SK-N-SH (cell line): ENCODE results near the gene OBSCN. TPM values are rescaled to one million over a fixed set of nuclear protein-coding genes. Genes with fewer than 3 reads are reported as not detected.
A peak's percentile ranks its signal among the peaks of the same experiment; 100 is the strongest.

Experiments
- CTCF ChIA-PET: fragments of 300-600, 350-600 bp; formaldehyde crosslinking; extraction: SDS; loops from one replicate; lab custom pipeline; 2021; lab: Yijun Ruan, JAX
- POLR2A ChIA-PET: fragments of 350-600 bp; sonication (Branson Sonifier 250); formaldehyde crosslinking; extraction: SDS; loops from one replicate; lab custom pipeline; 2020; ENCODE audit warnings: antibody characterized with exemption, inconsistent platforms; lab: Yijun Ruan, JAX
- DNase-seq: peaks from one replicate; pipeline ENCODE4 v3.0.0; 2012
- H2AFZ ChIP-seq: fragments of 200-600 bp; sonication (generic); 2 replicates; pipeline ENCODE4 v1.8.1; 2016; ENCODE audit warnings: antibody characterized with exemption, mild to moderate bottlenecking, low read depth
- H3F3A ChIP-seq: fragments of 200-600 bp; sonication (generic); replicated peaks from 2 replicates; pipeline ENCODE3; 2016; ENCODE audit warnings: antibody characterized with exemption, mild to moderate bottlenecking; ENCODE audit not compliant: insufficient read depth
- H3K27ac ChIP-seq, 2 experiments: fragments of 200-500 bp in 1 of 2; fragments of 200-600 bp in 1 of 2; sonication (Bioruptor generic) in 1 of 2; sonication (generic), shearing (Covaris generic) in 1 of 2; 2 replicates each; pipeline versions ENCODE4 v1.5.1 to v1.6.1; 2014 to 2016; ENCODE audit warnings: low read depth in 2 of 2, inconsistent platforms in 1 of 2, low read length in 1 of 2, mild to moderate bottlenecking in 1 of 2, mixed read lengths in 1 of 2
- H3K27me3 ChIP-seq: fragments of 200-600 bp; sonication (generic), shearing (Covaris generic); 2 replicates; pipeline ENCODE4 v1.6.1; 2016; ENCODE audit warnings: mixed run types; ENCODE audit not compliant: insufficient read depth
- H3K36me3 ChIP-seq, 2 experiments: fragments of 200-500 bp in 1 of 2; fragments of 200-600 bp in 1 of 2; sonication (Bioruptor generic) in 1 of 2; sonication (generic) in 1 of 2; replicated peaks in 1 of 2; 2 replicates each; pipeline versions ENCODE3 to v1.5.1; 2014 to 2016; ENCODE audit warnings: low read length in 1 of 2, mild to moderate bottlenecking in 1 of 2; ENCODE audit not compliant: insufficient read depth in 2 of 2, control insufficient read depth in 1 of 2
- H3K4me1 ChIP-seq, 2 experiments: fragments of 200-500 bp in 1 of 2; fragments of 200-600 bp in 1 of 2; sonication (Bioruptor generic) in 1 of 2; sonication (generic), shearing (Covaris generic) in 1 of 2; 2 replicates each; pipeline versions ENCODE4 v1.5.1 to v1.6.1; 2014 to 2016; ENCODE audit warnings: low read depth in 1 of 2, low read length in 1 of 2, mixed run types in 1 of 2; ENCODE audit not compliant: insufficient read depth in 2 of 2, control insufficient read depth in 1 of 2
- H3K4me2 ChIP-seq: fragments of 200-600 bp; sonication (generic), shearing (Covaris generic); 2 replicates; pipeline ENCODE4 v1.6.1; 2017; ENCODE audit warnings: mixed run types
- H3K4me3 ChIP-seq, 2 experiments: fragments of 200-500 bp in 1 of 2; fragments of 200-600 bp in 1 of 2; sonication (Bioruptor generic) in 1 of 2; sonication (generic), shearing (Covaris generic) in 1 of 2; 2 replicates each; pipeline versions ENCODE4 v1.5.1 to v1.8.1; 2014 to 2016; ENCODE audit warnings: low read depth in 2 of 2, inconsistent platforms in 1 of 2, low read length in 1 of 2, mild to moderate bottlenecking in 1 of 2, mixed read lengths in 1 of 2, moderate library complexity in 1 of 2
- H3K79me2 ChIP-seq: fragments of 200-600 bp; sonication (generic); 2 replicates; pipeline ENCODE4 v1.8.1; 2017; ENCODE audit warnings: mild to moderate bottlenecking; ENCODE audit not compliant: insufficient read depth
- H3K9ac ChIP-seq: fragments of 200-600 bp; sonication (generic); 2 replicates; pipeline ENCODE4 v1.6.1; 2017; ENCODE audit warnings: mixed run types
- H3K9me2 ChIP-seq: fragments of 200-600 bp; sonication (generic); 2 replicates; pipeline ENCODE4 v1.6.1; 2017; ENCODE audit warnings: mixed run types
- H3K9me3 ChIP-seq: fragments of 200-600 bp; sonication (generic); 2 replicates; pipeline ENCODE4 v1.6.1; 2017; ENCODE audit warnings: mixed run types, mild to moderate bottlenecking, moderate library complexity
- H4K20me1 ChIP-seq: fragments of 200-600 bp; sonication (generic); 2 replicates; pipeline ENCODE4 v1.6.1; 2017; ENCODE audit warnings: mild to moderate bottlenecking, mixed run types; ENCODE audit not compliant: insufficient read depth
- CHD2 ChIP-seq: fragments of 150-350 bp; IDR thresholded peaks from 2 replicates; pipeline ENCODE4 v1.6.1; 2018; ENCODE audit warnings: low read length; ENCODE audit not compliant: partially characterized antibody
- EP300 ChIP-seq, 2 experiments: IDR thresholded peaks; 2 replicates each; pipeline versions ENCODE4 v1.4.0 to v1.6.1; 2012; ENCODE audit warnings: borderline replicate concordance in 1 of 2, low read depth in 1 of 2, low read length in 1 of 2
- GABPA ChIP-seq: IDR thresholded peaks from 2 replicates; pipeline ENCODE4 v1.4.0; 2012; ENCODE audit warnings: low read depth, mild to moderate bottlenecking
- JUND ChIP-seq: IDR thresholded peaks from 2 replicates; pipeline ENCODE4 v1.4.0; 2012
- POLR2AphosphoS5 ChIP-seq: IDR thresholded peaks from 2 replicates; pipeline ENCODE4 v1.6.1; 2012; ENCODE audit warnings: low read depth, low read length
- RCOR1 ChIP-seq: fragments of 150-350 bp; IDR thresholded peaks from 2 replicates; pipeline ENCODE4 v1.6.1; 2017; ENCODE audit warnings: antibody characterized with exemption, low read length
- SIN3A ChIP-seq: IDR thresholded peaks from 2 replicates; pipeline ENCODE4 v1.6.1; 2012; ENCODE audit warnings: low read depth, mild to moderate bottlenecking, low read length, moderate library complexity, borderline replicate concordance
- SMC3 ChIP-seq: IDR thresholded peaks from 2 replicates; pipeline ENCODE4 v1.6.1; 2012; ENCODE audit warnings: low read depth, low read length, improper control_type of control experiment
- TAF1 ChIP-seq: IDR thresholded peaks from 2 replicates; pipeline ENCODE4 v1.6.1; 2012; ENCODE audit warnings: low read depth, mild to moderate bottlenecking, low read length, moderate library complexity, borderline replicate concordance
- TCF12 ChIP-seq: IDR thresholded peaks from 2 replicates; pipeline ENCODE4 v1.4.0; 2012
- USF1 ChIP-seq: IDR thresholded peaks from 2 replicates; pipeline ENCODE4 v1.4.0; 2012; ENCODE audit warnings: low read depth, borderline replicate concordance
- YY1 ChIP-seq: IDR thresholded peaks from 2 replicates; pipeline ENCODE4 v1.4.0; 2012; ENCODE audit warnings: low read depth, mild to moderate bottlenecking
- WGBS: methylation state at CpG from one replicate; pipeline ENCODE4 v1.1.6; 2017; ENCODE audit warnings: low lambda C conversion rate; 5-methylcytosine and 5-hydroxymethylcytosine counted together
- polyA plus RNA-seq, 3 experiments: library from polyadenylated mRNA; depleted of rRNA; stranded (reverse); fragments of >200 nt; gene quantifications; 2 replicates each; pipeline ENCODE4 v1.2.3, GENCODE V29; 2012
- TF ChIP-seq, protein P1 (sequence below): IDR thresholded peaks from 2 replicates; pipeline ENCODE4 v1.4.0; 2012; ENCODE audit warnings: low read depth

The OBSCN gene
- polyA plus RNA-seq, 1 of the 3 experiments (the other 2 are of a cell fraction) = 4.0 TPM

GRCh38 chr1:228407106-228408040 lies 199.5 kb downstream of the OBSCN start:
- H3K27me3 ChIP-seq = no peaks in the 10 kb centered on the region
- peaks cover 35% of the 10 kb centered on the region for H4K20me1 ChIP-seq
- peak overlapping the region; percentile 74 for H2AFZ ChIP-seq
- no peaks in the 10 kb centered on the region for H3F3A ChIP-seq
- no peak for TF ChIP-seq TCF12
- peak; percentile 52 for TF ChIP-seq CHD2
- no peak for TF ChIP-seq JUND
- no peak for TF ChIP-seq USF1
- TF ChIP-seq POLR2AphosphoS5 = 0 out of 2 replicates have a peak, but pooled peaks have one; percentile 9
- POLR2A ChIA-PET = interaction anchor here (0.6 to 2.9 kb wide), 7 partner anchors 27 to 297 kb away, joined by 3 to 18 read pairs (median 4); no protein-coding TSS in a partner anchor
- H3K36me3 ChIP-seq = peaks cover 6 to 9% of the 10 kb centered on the region in 2 experiments
- peak overlapping the region in 1 of 2 experiments; percentile 86; a peak in 2 of 4 replicates for H3K27ac ChIP-seq
- no peaks in the 10 kb centered on the region for H3K9me3 ChIP-seq
- H3K4me3 ChIP-seq = peak overlapping the region; percentile 96 to 100
- H3K79me2 ChIP-seq = peaks cover 57% of the 10 kb centered on the region
- H3K4me1 ChIP-seq = peaks cover 14 to 35% of the 10 kb centered on the region in 2 experiments
- WGBS = 22% methylated on average over 22 of the region's 29 CpGs
- H3K9ac ChIP-seq = peak overlapping the region; percentile 71
- no peak for DNase-seq
- H3K4me2 ChIP-seq = peak overlapping the region; percentile 92
- no peaks in the 10 kb centered on the region for H3K9me2 ChIP-seq
- CTCF ChIA-PET = interaction anchor here (0.7 to 2.1 kb wide), 3 partner anchors 8 to 48 kb away, joined by 3 to 10 read pairs (median 5); no protein-coding TSS in a partner anchor

GRCh38 chr1:228408041-228408868 lies 200.4 kb downstream of the OBSCN start:
- H3K9ac ChIP-seq = 0 out of 2 replicates have a peak overlapping the region, but pooled peaks have one; percentile 71
- peak overlapping the region; percentile 96 to 100 for H3K4me3 ChIP-seq
- DNase-seq = no peak
- 95% methylated on average over 12 of the region's 27 CpGs for WGBS
- peaks cover 48% of the 10 kb centered on the region for H3K79me2 ChIP-seq
- CTCF ChIA-PET = no interaction called here
- TF ChIP-seq TCF12 (no peak), SMC3 (no peak), CHD2 (no peak), TAF1 (no peak), GABPA (no peak), SIN3A (no peak), USF1 (no peak), RCOR1 (no peak), YY1 (no peak), EP300 (IDR thresholded peaks at IDR 0.05; ENCODE audit: borderline replicate concordance in 1 of 2, low read depth in 1 of 2, low read length in 1 of 2) (no peak)
- TF ChIP-seq, protein P1, sequence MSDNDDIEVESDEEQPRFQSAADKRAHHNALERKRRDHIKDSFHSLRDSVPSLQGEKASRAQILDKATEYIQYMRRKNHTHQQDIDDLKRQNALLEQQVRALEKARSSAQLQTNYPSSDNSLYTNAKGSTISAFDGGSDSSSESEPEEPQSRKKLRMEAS = no peak
- TF ChIP-seq, all 33 proteins: peak for 0
- Histone ChIP-seq H3K27ac (no peak overlapping the region), H3K9me2 (no peaks in the 10 kb centered on the region), H2AFZ (no peak overlapping the region), H3F3A (no peaks in the 10 kb centered on the region), H3K27me3 (no peaks in the 10 kb centered on the region), H3K9me3 (no peaks in the 10 kb centered on the region), H3K4me2 (peak overlapping the region; percentile 92), H4K20me1 (peaks cover 26% of the 10 kb centered on the region), H3K4me1 (peaks cover 14 to 35% of the 10 kb centered on the region in 2 experiments), H3K36me3 (peaks cover 5 to 6% of the 10 kb centered on the region in 2 experiments)
- POLR2A ChIA-PET = interaction anchor here (1.7 to 2.9 kb wide), 2 partner anchors 48 to 298 kb away, joined by 8 to 18 read pairs; no protein-coding TSS in a partner anchor
